NCI-H460 (cell line): ENCODE results near the gene AQP7. TPM values are rescaled to one million over a fixed set of nuclear protein-coding genes. Genes with fewer than 3 reads are reported as not detected.
"Not testable (repeated sequence)": the region's sequence is repeated elsewhere in the genome, so short reads cannot be mapped to it uniquely, and the experiment has no call there.

ENCODE experiments used
- DNase-seq: peaks from one replicate; pipeline ENCODE4 v3.0.0-alpha.2; 2016; ENCODE audit warnings: low read depth; ENCODE audit errors: extremely low read depth
- total RNA-seq: library from RNA; depleted of rRNA; stranded (reverse); fragments of >200 nt; shearing (Covaris generic); gene quantifications from 2 replicates; pipeline ENCODE4 v1.2.3, GENCODE V29; 2014

Gene AQP7
- total RNA-seq, 1 experiment from 2014 or later: not detected

DNA sequence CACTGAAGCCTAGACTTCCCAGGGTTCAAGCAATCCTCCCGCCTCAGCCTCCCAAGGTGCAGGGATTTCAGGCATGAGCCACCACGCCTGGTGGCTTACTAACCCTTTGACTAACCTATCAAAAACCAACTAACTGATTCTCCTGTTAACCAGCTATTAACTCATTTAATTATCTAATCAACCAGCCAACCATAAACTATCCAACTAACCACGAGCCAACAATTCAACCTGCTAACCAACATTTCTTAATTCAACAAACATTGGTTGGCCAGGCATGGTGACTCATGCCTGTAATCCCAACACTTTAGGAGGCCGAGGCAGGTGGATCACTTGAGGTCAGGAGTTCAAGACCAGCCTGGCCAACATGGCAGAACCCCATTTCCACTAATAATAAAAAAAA, 3.3 kb downstream of the AQP7 start:
- DNase-seq: not testable (repeated sequence)

DNA sequence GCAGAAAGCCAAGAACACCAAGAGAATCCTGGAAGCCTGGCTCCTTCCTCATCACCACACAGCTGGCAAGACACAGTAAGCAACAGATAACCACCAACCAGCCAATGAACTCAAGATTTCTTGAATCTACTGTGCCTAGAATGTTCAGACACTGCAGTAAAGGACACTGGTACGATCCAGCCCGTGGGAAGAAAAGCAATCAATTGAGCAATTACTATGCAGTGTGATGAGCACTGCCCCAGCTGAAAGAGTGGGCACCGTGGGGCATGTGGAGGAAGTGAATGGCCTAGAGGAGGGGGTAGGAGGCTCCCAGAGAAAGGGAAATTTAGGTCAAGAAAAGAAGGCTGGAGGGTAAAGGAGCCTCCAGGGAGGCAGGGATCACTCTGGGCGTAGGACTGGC, 4.6 kb downstream of the AQP7 start:
- DNase-seq: not testable (repeated sequence)

DNA sequence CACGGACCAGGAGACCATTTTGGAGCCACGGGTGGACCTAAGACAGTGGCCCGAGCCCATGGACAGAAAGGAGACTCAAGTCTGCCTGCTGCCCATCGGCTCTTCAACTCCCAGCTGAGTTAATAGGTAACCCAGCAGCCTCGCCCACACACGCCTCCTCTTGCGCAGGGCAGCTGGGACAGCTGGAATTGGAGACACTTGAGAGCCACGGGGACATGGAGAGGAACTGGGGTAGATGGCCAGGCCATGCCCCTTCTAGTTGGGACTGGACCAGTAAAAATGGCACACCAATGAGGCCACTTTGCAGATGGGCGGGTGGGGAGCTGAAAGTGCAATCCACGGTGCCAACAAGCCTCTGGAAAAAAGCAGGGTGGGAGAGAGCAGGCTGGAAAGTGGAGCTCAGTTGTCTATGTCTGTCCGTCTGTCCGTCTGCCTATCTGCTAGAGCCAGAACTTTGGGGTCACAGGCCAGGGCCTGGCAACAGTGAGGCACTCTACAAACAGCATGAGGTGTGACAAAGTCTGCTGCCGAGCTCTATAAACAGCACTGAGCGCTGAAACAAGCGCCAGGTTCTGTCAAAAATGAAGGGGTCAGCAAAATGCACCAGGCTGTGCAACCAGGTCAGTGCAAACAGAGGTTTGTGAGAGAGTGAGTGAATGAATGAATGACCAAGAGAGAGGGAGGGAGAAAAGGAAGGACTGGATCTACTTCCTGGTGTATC, 7.0 kb downstream of the AQP7 start:
- DNase-seq: not testable (repeated sequence)

DNA sequence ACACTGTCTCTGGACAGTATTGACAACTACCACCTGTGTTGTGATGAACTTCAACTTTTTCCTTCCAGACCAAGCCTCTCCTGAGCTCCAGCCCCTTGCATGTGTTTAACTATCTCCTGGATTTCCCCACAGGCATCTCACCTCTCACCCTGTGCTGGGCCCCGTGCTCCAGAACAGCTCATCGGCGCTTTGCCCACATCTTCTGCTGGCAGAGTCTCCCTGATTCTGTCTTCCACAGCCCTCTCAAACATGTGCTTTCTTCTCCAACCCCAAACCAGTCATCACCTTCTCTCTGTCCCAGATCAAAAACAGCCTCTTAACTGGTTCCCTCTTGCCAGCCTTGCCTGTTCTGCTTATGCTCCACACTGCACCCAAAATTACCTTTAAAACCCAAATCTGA, 8.4 kb downstream of the AQP7 start:
- not testable (repeated sequence) for DNase-seq

DNA sequence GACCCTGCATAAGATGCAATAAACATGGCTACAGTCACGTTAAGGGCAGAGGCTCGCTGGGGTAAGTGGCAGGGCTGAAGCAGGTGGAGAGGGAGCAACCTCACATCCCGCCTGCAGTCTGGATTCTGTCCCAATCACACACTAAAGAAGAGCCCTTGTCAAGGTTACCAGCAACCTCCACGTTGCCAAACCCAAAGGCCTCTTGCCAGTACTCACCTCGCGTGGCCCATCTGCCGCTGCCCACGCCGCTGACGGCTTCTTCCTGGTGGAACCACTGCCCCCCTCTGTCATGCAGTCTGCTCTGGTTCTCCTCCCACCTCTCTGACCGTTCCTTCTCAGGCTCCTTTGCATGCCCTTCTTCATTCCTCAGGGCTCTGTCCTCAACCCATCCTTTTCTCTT, 8.8 kb downstream of the AQP7 start:
- DNase-seq: no peak

DNA sequence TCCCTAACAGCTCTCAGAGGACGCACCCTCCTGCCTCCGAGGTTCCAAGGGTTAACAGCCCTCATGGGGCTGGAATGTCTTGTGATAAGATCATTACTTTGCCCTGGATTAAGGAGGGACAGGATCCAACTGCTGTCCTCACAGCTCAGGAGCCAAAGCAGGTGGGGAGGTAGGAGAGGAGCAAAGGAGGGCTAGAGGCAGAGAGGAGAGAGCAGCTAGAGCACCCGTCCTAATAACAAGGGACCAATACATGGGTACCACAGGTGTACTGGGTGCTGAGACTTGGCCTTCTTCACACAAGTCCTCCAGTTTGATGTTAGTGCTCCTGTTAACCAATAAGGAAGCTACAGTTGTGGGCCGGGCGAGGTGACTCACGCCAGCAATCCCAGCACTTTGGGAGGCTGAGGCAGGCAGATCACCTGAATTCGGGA, 9.8 kb downstream of the AQP7 start:
- not testable (repeated sequence) for DNase-seq

DNA sequence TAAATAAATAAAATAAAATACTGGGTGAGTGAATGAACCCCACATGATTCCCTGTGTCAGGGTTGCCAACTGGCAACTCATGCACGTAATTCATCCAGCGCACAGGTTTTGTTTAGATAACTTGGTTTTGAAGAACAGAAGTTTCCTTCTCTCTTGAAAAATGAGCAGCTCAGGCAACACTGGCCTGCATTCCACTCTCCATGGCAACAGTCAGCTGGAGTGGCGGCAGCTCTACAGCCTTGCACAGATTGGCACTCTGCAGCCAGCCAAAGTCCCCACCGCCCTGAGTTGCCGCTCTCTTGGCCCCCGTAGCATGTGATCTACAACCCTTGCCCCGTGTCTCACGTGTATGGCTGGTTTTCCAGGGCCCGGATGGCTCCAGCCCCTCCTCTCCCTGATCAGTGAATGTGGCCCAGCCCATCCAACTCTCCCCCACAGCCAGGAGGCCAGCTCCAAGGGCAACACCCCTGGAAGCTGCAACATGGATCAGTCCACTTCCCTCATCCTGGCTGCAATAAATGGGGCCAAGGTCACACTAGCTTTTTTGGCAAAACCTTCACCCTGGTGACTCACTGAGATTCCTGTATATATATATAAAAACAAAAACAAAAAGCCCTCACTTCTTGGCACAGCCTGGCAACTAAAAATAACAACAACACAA, 11.1 kb downstream of the AQP7 start:
- not testable (repeated sequence) for DNase-seq

DNA sequence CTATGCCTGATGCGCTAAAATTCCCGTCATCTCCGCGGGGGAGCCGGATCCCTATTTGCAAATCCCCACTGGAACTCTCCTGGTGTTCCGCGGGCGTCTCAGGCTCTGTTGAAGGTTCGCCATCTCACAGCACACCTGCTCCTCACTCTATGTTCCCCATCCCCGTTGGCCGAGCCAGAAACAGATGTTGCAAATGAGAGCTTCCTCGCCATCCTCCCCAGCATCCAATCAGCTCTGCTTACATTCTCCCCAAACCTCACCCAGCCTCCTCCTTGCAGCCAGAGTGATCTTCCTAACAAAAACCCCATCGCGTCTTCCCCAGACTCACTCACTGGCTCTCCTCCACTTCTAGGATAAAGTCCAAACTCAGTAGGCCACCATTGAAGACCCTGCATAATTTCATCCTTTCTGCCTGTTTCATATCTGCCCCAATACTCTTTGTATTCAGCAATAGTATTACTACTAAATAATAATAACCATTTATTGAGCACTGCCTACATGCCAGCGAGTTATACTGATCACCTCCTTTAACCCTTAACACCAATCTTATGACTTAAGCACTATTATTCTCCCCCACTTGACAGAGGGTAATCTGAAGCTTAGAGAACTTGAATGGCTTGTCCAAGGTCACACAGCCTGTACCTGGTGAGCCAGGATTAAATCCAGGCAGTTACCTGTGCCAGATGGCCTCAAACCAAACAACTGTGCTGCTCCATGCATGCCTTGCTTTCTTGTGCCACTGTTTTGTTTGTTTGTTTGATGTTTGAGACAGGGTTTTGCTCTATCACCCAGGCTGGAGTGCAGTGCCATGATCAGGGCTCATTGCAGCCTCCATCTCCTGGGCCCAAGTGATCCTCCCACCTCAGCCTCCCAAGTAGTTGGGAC, 14.0 kb downstream of the AQP7 start:
- DNase-seq: no peak

DNA sequence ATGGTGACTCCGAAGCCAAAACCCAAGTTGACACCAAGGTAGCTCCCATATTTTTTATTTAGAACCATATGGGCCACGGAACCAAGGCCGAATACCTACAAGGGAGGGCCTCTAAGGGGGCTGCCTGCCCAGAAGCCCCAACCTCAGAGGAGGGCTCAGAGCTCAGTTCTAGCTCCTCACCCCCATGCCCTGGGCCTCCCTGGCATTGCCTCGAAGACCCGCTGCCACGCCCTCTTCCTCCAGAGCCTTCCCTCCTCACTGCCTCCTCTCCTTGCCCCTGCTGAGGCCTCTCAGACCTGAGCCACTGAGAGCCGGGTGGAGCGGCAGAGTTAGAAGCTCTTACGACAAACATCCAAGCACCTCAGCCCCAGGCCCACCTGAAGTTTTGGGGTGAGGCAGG, 15.4 kb downstream of the AQP7 start:
- not testable (repeated sequence) for DNase-seq

DNA sequence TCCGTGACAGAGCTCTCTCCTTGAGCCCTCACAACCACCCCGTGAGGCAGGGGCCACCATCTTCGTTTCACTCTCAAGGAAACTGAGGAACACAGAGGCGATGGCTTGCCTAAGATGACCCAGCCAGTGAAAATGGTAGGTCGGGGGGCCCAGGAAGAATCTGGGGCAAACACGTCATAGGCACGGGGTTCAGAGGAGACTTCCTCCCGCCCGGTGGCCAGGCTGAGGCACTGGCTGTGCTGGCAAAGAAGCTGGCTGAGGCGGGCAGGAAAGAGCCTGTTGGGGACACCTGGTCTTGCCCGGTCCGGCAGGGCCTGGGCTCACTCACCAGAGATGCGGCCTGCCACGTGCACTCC, 15.7 kb downstream of the AQP7 start:
- not testable (repeated sequence) for DNase-seq

DNA sequence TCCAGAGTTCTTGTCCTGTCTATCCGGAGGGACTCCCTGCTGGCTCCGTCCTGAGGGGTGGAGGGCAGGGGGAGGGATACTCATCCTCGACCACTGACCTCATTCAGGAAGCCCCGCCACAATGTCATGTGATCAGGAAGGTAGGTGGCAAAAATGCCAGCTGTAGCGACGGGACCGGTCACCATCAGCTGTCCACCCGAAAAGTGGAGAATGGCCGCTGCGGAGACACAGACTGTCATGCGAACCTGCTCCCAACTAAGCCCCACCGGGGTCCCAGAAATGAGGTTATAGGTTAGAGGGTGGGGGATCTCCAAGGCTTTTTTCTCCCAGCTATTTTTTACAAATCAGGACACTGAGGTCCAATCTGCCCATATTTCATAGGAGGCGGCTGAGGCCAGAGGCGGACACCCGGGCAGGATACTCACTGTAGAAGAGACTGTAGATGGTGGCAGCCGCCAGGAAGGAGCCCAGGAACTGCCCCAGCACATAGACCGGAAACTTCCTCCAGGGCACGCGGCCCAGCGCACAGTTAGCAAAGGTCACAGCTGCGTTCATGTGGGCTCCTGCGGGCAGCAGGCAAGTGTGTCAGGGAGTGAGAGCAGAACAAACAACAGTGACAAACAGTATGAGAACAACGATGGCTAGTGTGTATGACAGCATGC, 16.3 kb downstream of the AQP7 start:
- DNase-seq: not testable (repeated sequence)

DNA sequence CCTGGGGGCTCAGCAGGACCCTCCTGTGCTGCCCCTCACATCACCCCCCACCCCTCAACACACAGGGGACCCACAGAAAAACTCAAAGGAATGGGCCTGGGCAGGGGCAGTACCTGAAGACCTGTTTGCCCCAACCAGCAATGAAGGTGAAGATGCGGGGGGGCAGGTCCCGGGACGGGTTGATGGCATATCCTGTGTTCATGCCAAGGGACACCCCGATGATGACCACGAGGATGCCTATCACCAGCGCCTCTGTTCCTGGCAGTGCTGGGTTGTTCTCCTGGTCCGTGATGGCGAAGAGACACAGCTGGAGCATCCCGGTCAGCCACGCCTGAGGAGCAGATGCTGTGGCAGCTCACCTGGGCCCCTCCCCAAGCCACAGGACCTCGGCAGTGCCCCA, 16.8 kb downstream of the AQP7 start:
- DNase-seq: not testable (repeated sequence)

DNA sequence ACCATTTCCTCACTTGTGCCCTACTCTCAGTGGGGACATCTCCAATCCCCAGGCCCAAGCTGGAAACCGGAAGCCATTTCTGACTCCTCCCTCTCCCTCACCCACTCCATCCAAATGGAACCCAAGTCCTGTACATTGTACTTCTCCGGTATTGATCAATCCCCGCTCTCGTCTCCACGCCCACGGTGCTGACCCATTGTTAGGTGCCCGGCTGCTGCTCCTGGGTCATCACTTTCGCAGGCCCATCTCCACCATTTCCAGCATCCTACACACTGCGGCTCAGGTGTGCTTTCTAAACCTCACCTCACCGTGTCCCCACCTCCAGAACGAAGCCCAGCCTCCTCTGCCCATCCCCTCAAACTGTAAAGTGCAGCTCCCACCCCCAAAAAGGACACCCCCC, 19.0 kb downstream of the AQP7 start:
- not testable (repeated sequence) for DNase-seq

DNA sequence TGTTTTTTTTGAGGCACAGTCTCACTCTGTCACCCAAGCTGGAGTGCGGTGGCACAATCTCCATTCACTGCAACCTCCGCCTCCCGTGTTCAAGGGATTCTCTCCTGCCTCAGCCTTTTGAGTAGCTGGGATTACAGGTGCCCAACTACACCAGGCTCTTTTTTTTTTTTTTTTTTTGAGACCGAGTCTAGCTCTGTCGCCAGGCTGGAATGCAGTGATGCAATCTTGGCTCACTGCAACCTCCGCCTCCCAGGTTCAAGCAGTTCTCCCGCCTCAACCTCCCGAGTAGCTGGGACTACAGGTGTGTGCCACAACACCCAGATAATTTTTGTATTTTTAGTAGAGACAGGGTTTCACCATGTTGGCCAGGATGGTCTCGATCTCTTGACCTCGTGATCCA, 20.0 kb downstream of the AQP7 start:
- not testable (repeated sequence) for DNase-seq

DNA sequence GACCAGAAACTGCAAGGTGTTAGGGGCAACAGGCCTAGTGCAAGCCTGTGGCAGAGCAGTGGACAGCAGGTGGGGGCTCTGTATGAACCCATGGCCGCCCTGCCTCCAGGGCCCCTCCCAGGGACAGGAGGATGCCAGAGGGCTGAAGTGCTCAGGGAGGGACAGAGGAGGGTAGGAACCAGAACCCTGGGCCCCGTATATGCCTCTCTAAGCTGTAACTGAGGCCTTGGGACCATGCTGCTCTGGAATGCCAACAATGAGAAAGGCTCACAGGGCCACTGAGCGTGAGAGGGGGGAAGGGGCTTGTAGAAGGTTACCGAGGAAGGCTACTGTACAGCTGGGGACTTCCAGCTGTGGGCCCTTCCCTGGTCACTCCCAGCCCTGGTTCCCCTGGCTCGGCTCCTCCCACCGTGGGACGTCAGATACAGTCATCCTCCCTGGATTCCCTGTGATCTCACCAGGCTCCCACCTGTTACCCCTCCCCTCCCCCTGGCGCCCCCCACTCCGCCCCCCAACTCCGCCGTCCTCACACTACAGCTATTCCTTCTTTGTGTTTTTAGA, 21.1 kb downstream of the AQP7 start:
- no peak for DNase-seq

DNA sequence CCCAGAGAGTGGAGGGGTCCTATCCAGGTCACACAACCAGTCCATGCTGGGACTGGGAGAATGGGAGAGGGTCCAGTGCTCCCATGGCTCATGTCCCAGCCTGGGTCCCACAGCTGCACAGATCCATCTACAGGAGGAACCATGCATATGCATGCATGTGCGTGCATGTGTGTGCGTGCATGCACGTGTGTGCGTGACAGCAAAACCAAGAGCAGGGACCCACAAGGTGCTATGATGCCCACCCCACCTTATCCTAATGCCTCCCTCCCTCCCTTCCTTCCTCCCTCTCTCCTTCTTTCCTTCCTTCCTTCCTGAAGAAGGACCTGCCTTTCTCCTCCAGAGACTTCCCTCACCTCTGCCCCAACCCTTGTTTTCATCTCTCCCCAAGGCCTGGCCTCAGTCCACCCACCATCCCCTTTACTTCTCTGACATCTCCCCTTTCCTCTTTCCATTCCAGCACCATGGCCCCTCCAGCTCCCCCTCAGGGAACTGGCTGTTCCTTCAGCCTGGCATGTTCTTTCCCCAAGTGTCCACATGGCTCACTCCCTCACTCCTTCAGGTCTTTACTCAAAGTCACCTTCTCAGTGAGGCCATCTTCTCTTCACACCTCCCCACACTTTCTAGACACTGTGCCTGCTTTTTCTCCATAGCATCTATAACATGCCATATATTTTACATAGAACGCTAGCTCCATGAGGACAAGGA, 21.8 kb downstream of the AQP7 start:
- no peak for DNase-seq

DNA sequence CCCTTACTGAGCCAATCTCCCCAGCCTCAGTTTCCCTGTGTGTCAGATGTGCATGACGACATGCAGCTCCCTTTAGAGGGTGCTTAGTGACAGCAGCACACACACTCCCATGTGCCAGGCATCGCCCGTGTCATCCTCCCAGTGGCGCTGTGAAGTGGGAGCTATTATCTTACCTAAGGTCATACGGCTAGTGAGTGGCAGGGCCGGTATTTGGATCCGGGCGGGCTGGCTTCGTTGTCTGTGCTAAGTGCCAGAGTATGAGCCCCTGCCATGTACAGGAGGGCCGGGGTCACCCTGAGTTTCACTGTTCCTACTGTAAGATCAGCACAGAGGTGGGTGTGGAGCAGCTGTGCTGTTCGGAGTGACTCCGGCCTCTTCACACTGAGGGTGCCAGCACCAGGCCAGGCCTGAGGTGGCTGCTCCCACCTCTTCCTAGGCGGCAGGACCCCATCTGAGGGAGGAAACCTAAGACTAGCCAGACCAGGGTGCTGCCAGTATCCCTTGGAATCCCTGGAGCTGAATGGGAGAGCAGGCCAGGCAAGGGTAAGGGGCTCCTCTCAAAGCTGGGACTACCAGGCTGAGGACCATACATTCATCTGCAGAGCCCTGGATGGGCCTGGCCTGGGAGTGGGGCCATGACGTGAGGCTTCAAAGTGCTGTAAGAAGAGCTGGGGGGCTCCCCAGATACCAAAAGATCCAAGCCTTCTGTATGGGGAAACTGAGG, 22.5 kb downstream of the AQP7 start:
- no peak for DNase-seq

DNA sequence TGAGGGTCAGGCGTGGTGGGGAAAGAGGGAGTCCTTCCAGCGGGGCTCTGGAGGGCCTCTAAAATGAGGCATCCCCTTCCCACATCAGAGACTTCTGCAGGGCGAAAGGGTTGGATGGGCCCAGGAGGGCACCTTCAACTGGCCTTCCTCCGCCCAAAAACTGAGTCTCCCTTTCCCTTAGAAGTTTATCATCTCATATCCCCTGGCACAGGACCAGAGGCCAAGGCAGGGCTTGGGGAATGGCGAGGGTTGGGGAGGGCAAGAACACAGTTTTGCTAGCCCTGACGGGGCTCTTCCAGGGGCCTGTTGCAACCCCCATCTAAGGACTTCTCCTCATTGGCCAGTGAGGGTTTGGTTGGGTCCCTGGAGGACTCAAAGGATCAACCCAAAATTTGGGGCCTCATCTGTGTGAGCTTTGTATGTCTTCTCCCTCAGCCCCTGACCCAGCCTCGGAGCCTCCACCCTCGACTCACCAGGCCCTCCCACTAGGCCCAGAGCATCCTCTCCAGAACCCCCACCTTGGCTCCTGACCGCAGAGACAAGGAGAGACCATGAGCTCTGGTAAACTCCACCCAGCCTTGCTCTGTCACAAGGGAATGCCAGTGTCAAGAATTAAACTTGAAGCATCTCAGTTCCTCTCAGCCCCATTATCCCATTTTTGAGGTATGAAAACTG, 24.1 kb downstream of the AQP7 start:
- no peak for DNase-seq
